Trophoblast cell (in vitro differentiated cells and primary cell): Measurements from ENCODE around the gene IGF1.
"Not testable (repeated sequence)": the region's sequence is repeated elsewhere in the genome, so short reads cannot be mapped to it uniquely, and the experiment has no call there.

Source experiments
- DNase-seq, 2 donors: peaks; one replicate each; pipeline ENCODE4 v3.0.0-alpha.2; 2016
- H2AFZ ChIP-seq: 2 replicates; pipeline ENCODE4 v1.6.1; 2013; ENCODE audit warnings: low read length, moderate library complexity, mild to moderate bottlenecking; ENCODE audit not compliant: insufficient read depth, poor library complexity
- H2AK5ac ChIP-seq: 2 replicates; pipeline ENCODE4 v1.6.1; 2013; ENCODE audit warnings: mild to moderate bottlenecking, low read length
- H2BK120ac ChIP-seq: 2 replicates; pipeline ENCODE4 v1.6.1; 2013; ENCODE audit warnings: low read length, mild to moderate bottlenecking, moderate library complexity; ENCODE audit not compliant: insufficient read depth, poor library complexity
- H2BK12ac ChIP-seq: 2 replicates; pipeline ENCODE4 v1.6.1; 2013; ENCODE audit warnings: mild to moderate bottlenecking, low read length, moderate library complexity
- H2BK5ac ChIP-seq: 2 replicates; pipeline ENCODE4 v1.6.1; 2013; ENCODE audit warnings: low read length, low read depth, moderate library complexity, mild to moderate bottlenecking; ENCODE audit not compliant: poor library complexity
- H3K14ac ChIP-seq: 2 replicates; pipeline ENCODE4 v1.6.1; 2013; ENCODE audit warnings: mild to moderate bottlenecking, low read length
- H3K18ac ChIP-seq: 2 replicates; pipeline ENCODE4 v1.6.1; 2013; ENCODE audit warnings: mild to moderate bottlenecking, low read length
- H3K23ac ChIP-seq: 2 replicates; pipeline ENCODE4 v1.6.1; 2013; ENCODE audit warnings: low read length
- H3K27ac ChIP-seq: 2 replicates; pipeline ENCODE4 v1.5.1; 2013; ENCODE audit warnings: low read depth, mild to moderate bottlenecking, inconsistent platforms, low read length, moderate library complexity
- H3K27me3 ChIP-seq: 2 replicates; pipeline ENCODE4 v1.6.1; 2013; ENCODE audit warnings: inconsistent platforms, mild to moderate bottlenecking, low read length, moderate library complexity; ENCODE audit not compliant: insufficient read depth
- H3K36me3 ChIP-seq, 2 experiments: 1 replicate in 1 of 2; 2 replicates in 1 of 2; pipeline ENCODE4 v1.6.1; 2013; ENCODE audit warnings: low read length in 2 of 2, mild to moderate bottlenecking in 2 of 2, moderate library complexity in 1 of 2; ENCODE audit not compliant: insufficient read depth in 2 of 2, control insufficient read depth in 1 of 2
- H3K4ac ChIP-seq: 2 replicates; pipeline ENCODE4 v1.6.1; 2013; ENCODE audit warnings: low read depth, mild to moderate bottlenecking, low read length, moderate library complexity
- H3K4me1 ChIP-seq, 2 experiments: 1 replicate in 1 of 2; 2 replicates in 1 of 2; pipeline ENCODE4 v1.6.1; 2013; ENCODE audit warnings: low read length in 2 of 2, mild to moderate bottlenecking in 2 of 2, moderate library complexity in 1 of 2; ENCODE audit not compliant: insufficient read depth in 2 of 2, control insufficient read depth in 1 of 2
- H3K4me2 ChIP-seq: 2 replicates; pipeline ENCODE4 v1.6.1; 2013; ENCODE audit warnings: inconsistent platforms, mild to moderate bottlenecking, low read length, moderate library complexity
- H3K4me3 ChIP-seq: 2 replicates; pipeline ENCODE4 v1.5.1; 2013; ENCODE audit warnings: mild to moderate bottlenecking, low read depth, low read length, inconsistent platforms
- H3K79me1 ChIP-seq: one replicate; pipeline ENCODE4 v1.6.1; 2013; ENCODE audit warnings: low read length
- H3K79me2 ChIP-seq: 2 replicates; pipeline ENCODE4 v1.6.1; 2013; ENCODE audit warnings: low read length, mild to moderate bottlenecking; ENCODE audit not compliant: control insufficient read depth, insufficient read depth, poor library complexity
- H3K9ac ChIP-seq: 2 replicates; pipeline ENCODE4 v1.6.1; 2013; ENCODE audit warnings: mild to moderate bottlenecking, low read length
- H3K9me3 ChIP-seq: 2 replicates; pipeline ENCODE4 v1.6.1; 2013; ENCODE audit warnings: low read depth, mild to moderate bottlenecking, control low read depth, inconsistent platforms, low read length; ENCODE audit not compliant: insufficient read depth
- H4K12ac ChIP-seq: 2 replicates; pipeline ENCODE4 v1.6.1; 2013; ENCODE audit warnings: low read depth, mild to moderate bottlenecking, low read length, moderate library complexity
- H4K8ac ChIP-seq: 2 replicates; pipeline ENCODE4 v1.6.1; 2013; ENCODE audit warnings: low read depth, mild to moderate bottlenecking, low read length, moderate library complexity
- H4K91ac ChIP-seq: one replicate; pipeline ENCODE4 v1.6.1; 2013; ENCODE audit warnings: low read depth, mild to moderate bottlenecking, low read length, moderate library complexity
- WGBS: extraction: QIAGEN DNeasy Blood & Tissue Kit; methylation state at CpG from one replicate; pipeline ENCODE4 v1.1.7; 2013; ENCODE audit warnings: missing lambda C conversion rate; ENCODE audit not compliant: insufficient read length, insufficient coverage; ENCODE audit errors: extremely low coverage; 5-methylcytosine and 5-hydroxymethylcytosine counted together

IGF1 gene

GRCh38 chr12:102356690-102357089 is 123.7 kb downstream of the IGF1 start:
- DNase-seq: no peak
- Histone ChIP-seq H2AFZ (no peak overlapping the region), H4K12ac (no peak overlapping the region), H3K79me1 (no peaks in the 10 kb centered on the region), H3K79me2 (no peaks in the 10 kb centered on the region), H2BK120ac (no peak overlapping the region), H3K4me2 (no peak overlapping the region), H2AK5ac (no peak overlapping the region), H3K14ac (no peak overlapping the region), H3K4me3 (no peak overlapping the region), H3K36me3 (no peaks in the 10 kb centered on the region), H3K4me1 (no peaks in the 10 kb centered on the region), H3K18ac (no peak overlapping the region), H3K23ac (no peak overlapping the region), H2BK12ac (no peak overlapping the region), H3K27me3 (no peaks in the 10 kb centered on the region), H2BK5ac (no peak overlapping the region), H3K27ac (no peak overlapping the region), H3K9me3 (peaks cover 2% of the 10 kb centered on the region), H4K91ac (no peak overlapping the region), H3K4ac (no peak overlapping the region), H3K9ac (no peak overlapping the region), H4K8ac (no peak overlapping the region)
- WGBS: no CpG with 5 or more reads among the region's 2 CpGs

- not testable (repeated sequence) for H3K79me1 ChIP-seq, H3K23ac ChIP-seq, H4K8ac ChIP-seq, H3K4me2 ChIP-seq, H3K4me3 ChIP-seq, H3K9ac ChIP-seq, H3K18ac ChIP-seq, DNase-seq, H3K4ac ChIP-seq, H3K27me3 ChIP-seq, H4K12ac ChIP-seq, H3K36me3 ChIP-seq, H3K79me2 ChIP-seq, H2BK5ac ChIP-seq, H2BK12ac ChIP-seq, H2AK5ac ChIP-seq, H3K9me3 ChIP-seq, H4K91ac ChIP-seq, H3K14ac ChIP-seq, H2AFZ ChIP-seq, H2BK120ac ChIP-seq, H3K27ac ChIP-seq, H3K4me1 ChIP-seq
- WGBS: no CpG with 5 or more reads among the region's 1 CpG
These were observed 126.1 kb downstream of the IGF1 start for GRCh38 chr12:102354281-102354680.

GRCh38 chr12:102351322-102351721 is 129.0 kb downstream of the IGF1 start:
- no peak overlapping the region for H3K9ac ChIP-seq
- H4K12ac ChIP-seq: no peak overlapping the region
- H3K23ac ChIP-seq: no peak overlapping the region
- H3K79me1 ChIP-seq: no peaks in the 10 kb centered on the region
- H3K4ac ChIP-seq: no peak overlapping the region
- no peak overlapping the region for H2BK5ac ChIP-seq
- H2AFZ ChIP-seq: no peak overlapping the region
- no peak overlapping the region for H4K8ac ChIP-seq
- H3K4me3 ChIP-seq: no peak overlapping the region
- no peak overlapping the region for H2BK12ac ChIP-seq
- H3K14ac ChIP-seq: no peak overlapping the region
- H3K79me2 ChIP-seq: no peaks in the 10 kb centered on the region
- no peak overlapping the region for H3K4me2 ChIP-seq
- H2AK5ac ChIP-seq: no peak overlapping the region
- no peak overlapping the region for H2BK120ac ChIP-seq
- no peak overlapping the region for H3K18ac ChIP-seq
- WGBS: no CpG with 5 or more reads among the region's 4 CpGs
- H3K27ac ChIP-seq: no peak overlapping the region
- H4K91ac ChIP-seq: no peak overlapping the region
- peaks cover 2% of the 10 kb centered on the region for H3K9me3 ChIP-seq
- H3K27me3 ChIP-seq: no peaks in the 10 kb centered on the region
- DNase-seq: no peak
- no peaks in the 10 kb centered on the region for H3K36me3 ChIP-seq
- peaks cover 0 to 2% of the 10 kb centered on the region in 2 experiments for H3K4me1 ChIP-seq

GRCh38 chr12:102350070-102350469 is 130.3 kb downstream of the IGF1 start:
- no peak overlapping the region for H3K4ac ChIP-seq
- H3K9me3 ChIP-seq: peaks cover 2% of the 10 kb centered on the region
- no peak overlapping the region for H3K18ac ChIP-seq
- no peak overlapping the region for H2BK5ac ChIP-seq
- H3K23ac ChIP-seq: no peak overlapping the region
- H3K27ac ChIP-seq: no peak overlapping the region
- H3K27me3 ChIP-seq: no peaks in the 10 kb centered on the region
- H2BK120ac ChIP-seq: no peak overlapping the region
- no CpG with 5 or more reads among the region's 1 CpG for WGBS
- no peak overlapping the region for H3K4me3 ChIP-seq
- H3K79me1 ChIP-seq: no peaks in the 10 kb centered on the region
- H2BK12ac ChIP-seq: no peak overlapping the region
- no peak overlapping the region for H3K14ac ChIP-seq
- H4K12ac ChIP-seq: no peak overlapping the region
- H2AK5ac ChIP-seq: no peak overlapping the region
- H3K79me2 ChIP-seq: no peaks in the 10 kb centered on the region
- H4K91ac ChIP-seq: no peak overlapping the region
- no peak overlapping the region for H3K9ac ChIP-seq
- H3K4me2 ChIP-seq: no peak overlapping the region
- H3K4me1 ChIP-seq: peaks cover 0 to 2% of the 10 kb centered on the region in 2 experiments
- no peaks in the 10 kb centered on the region for H3K36me3 ChIP-seq
- no peak for DNase-seq
- H2AFZ ChIP-seq: no peak overlapping the region
- H4K8ac ChIP-seq: no peak overlapping the region
